ENCODE measurements around the gene CARD9.

Gene CARD9

DNA sequence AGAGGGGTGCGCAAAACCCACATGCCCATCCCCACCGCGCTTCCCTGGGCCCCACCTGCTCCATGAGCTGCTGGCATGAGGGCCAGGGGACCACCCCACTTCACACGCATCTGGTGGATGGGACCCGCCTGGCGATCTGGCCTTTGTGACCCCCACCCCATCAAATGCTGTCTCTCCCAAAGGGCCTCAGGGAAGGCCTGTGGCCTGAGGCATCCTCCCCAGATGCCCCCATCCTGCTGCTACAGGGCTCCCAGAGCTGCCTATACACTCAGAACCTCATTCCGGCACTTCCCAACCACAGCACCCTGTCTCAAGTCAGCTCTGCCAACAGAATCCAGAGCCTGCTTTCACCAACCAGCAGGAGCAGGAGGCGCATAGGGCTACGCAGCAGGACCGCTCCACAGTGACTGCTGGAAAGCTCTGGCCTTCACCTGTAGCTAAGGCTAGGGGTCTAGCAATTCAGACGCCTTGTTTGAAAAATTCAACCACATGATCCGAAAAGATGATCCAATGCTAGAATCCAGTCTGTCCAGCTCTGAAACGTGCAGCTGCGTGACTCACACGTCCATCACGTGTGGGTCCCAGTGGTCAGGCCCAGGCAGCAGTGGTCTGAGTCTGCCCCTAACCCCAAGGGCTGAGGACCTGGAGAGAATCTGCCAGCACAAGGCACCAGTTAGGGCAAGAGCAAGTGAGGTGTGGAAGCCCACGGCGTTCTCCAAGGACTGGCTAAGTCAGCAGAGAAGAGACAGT is 27.9 kb upstream of the CARD9 start:
- no peak for DNase-seq (ENCODE audit: low read depth in 2 of 2)

DNA sequence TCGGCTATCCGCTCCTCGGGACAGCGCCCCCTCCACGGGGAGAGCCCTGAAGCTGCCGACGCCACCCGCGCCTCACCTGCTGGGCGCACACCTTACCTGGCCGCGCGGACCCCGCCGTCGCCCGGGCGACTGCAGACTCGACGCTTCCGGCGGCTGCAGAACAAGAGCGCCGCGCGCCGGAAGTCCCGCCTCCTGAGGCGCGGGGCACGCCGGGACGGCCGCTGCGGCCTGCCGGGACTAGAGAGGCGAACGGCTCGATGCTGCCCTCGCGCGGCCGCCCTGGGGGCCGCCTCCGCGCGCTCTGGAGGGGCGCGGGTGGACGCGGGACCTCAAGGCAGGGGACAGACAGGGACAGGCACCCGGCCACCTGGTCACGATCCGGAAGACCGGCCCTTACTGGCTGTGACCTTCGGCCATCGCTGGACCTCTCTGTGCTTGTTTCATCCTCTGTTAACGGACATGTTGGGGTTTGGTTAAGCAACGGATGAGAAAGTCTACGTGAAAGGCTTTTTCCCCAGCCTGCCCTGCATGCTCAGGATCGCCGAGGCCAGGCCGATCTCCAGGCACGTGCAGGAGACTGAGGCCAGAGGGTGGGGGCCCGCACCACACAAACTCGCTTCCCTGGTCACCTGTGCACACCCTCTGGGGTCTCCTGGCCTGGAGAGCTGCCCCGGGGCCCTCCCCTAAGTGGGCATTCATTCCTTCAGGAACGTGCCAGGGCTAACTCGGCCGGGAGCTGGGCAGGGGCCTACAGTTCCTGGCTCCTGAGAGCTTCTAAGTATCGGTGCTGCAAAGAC is 26.8 kb upstream of the CARD9 start, which contains the start of gene SNAPC4:
Gene SNAPC4, minus strand, starts transcription at position 133 of the 797 bp plus-strand sequence. CDS start 1,742 bp downstream, outside the sequence.
- peak; percentile 70 to 81 for DNase-seq (ENCODE audit: low read depth in 2 of 2)

DNA sequence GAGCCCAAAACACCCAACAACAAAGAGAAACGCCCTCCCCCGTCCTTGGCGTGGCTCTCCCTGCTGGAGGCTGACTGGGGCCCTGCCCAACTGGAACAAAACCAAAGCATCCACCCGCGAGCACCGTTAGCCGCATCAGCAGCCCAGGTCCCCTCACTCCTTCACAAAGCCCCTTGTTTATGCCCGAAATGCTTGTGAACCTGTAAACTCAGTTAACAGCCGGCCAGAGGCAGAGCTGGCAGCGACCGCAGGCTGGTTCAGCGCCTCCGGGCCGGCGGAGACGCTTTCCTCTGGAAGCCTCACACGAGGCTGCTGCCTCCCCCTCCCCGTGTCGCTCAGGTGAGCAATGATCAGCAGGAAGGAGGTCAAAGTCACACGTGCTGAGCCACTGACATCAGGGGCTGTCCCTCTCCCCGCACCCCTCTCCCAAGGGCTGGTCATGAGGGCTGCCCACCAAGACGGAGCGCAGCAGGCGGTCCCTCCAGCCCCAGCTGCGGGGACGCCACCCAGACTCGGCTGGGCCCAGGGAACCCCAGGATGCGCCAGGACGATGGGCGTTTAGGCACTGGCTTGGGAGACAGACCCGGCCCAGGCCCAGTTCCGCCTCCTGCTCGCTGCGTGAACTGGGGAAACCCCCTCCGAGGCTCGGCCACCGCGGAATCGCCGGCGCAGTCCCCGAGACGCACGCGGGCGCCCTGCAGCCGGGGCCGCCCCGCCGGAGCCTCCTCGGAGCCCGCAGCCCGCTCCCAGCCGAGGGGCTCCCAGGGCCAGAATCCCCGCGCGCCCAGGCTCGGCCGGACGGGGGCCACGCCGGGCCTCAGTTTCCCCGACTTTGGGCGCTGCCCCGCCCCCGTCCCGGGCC is 25.9 kb upstream of the CARD9 start:
- peak in 1 of 2 experiments; percentile 46 for DNase-seq (ENCODE audit: low read depth in 2 of 2)

DNA sequence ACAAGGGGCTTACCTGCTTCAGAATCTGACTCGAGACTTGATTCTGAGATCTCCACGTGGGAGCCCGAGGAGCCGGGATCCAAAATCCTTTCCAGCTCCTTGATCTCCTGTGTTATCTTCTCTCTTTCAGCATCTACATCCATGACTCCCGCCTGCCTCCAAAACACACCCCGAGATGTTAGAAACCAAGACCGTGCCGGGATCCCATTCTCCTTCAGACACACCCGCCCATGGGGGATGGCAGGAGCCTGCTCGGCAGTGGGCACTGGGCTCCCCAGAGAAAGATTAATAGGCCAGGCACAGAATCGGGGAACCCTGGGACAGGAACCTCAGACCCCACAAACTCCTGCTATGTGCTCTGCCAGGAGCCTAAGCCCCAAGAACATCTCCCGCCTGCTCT is 24.8 kb upstream of the CARD9 start:
- no peak for DNase-seq (ENCODE audit: low read depth in 2 of 2)

DNA sequence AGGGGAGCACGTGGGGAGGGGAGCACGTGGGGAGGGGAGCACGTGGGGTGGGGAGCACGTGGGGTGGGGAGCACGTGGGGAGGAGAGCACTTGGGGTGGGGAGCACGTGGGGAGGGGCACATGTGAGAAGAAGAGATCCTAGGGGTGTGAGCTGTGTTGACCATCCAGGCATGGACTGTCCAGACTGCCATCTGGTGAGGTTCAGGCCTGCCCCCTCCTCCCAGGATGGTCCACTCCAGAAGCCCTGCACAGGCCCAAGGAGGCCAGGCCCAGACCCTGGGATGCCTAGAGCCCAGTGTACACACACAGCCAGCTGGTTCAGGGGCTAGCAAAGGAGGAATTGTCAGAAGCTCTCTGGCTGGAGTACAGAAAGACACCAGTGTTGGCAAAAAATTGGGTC is 24.2 kb upstream of the CARD9 start:
- DNase-seq (ENCODE audit: low read depth in 2 of 2), result no peak

DNA sequence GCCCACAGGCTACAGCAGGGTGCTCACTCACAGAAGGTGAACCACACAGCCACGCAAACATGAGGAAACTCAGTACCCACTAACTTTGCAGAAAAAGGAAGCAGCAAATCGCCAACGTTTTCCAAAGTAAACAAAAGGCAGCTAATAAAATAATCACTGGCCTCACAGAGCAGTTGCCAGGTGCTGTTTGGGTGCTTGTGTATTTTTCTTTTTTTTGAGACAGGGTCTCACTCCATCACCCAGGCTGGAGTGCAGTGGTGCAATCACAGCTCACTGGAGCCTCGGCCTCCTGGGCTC is 22.7 kb upstream of the CARD9 start:
- DNase-seq (ENCODE audit: low read depth in 2 of 2), result no peak

DNA sequence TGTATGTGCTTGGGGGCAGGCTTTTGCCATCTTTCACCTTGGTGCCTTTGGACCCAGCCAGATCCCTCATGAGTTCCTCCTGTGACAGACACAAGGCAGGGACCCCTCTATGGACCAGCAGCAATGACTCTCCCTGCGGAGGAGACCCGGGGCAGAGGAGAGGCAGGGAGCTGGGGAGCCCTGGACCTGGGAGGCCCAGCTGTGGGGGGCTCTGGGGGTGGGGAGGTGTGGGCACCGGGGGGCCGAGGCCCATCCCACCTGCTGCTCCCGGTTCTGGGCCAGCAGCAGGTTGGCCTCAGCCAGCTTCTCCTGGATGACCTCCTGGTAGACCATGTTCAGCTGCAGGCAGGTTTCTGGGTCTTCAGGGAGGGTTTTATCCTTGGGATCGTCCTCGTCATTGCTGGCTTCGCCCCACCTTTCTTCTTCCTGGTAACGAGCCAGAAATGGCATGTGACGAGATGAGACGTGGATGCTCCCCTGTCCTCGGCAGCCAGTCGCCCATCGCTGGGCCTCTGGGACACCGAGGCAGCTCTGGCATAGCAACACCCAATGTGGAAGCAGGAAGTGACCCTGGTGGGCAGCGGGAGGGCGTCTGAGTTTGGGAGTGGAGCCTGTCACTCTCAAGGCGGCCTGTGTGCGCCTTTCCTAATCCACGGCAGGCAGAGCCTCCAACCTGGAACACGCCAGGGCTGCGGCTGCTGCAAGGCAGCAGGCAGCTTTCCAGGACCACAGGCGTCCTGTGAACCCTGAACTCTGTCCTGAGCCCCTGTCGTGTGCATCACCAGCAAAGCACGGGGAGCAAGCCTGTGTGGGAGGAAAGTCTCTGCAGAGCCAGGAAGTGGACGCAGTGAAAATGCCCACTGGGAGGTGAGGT is 22.1 kb upstream of the CARD9 start:
- no peak for DNase-seq (ENCODE audit: low read depth in 2 of 2)

DNA sequence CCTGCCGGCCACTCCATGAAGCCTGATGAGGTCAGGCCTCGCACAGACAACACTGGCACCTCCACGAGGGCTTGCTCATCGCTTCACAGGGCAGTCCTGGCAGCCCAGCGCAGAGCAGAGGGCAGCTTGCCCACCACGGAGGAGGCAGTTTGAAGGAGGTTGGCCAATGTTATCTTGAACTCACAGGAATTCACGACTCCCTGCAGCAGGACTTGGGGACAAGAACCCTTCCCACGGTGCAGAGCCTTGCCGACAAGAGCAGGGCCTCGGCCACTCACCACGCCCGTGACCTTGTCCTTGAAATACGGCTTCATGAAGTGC is 21.5 kb upstream of the CARD9 start:
- no peak for DNase-seq (ENCODE audit: low read depth in 2 of 2)

DNA sequence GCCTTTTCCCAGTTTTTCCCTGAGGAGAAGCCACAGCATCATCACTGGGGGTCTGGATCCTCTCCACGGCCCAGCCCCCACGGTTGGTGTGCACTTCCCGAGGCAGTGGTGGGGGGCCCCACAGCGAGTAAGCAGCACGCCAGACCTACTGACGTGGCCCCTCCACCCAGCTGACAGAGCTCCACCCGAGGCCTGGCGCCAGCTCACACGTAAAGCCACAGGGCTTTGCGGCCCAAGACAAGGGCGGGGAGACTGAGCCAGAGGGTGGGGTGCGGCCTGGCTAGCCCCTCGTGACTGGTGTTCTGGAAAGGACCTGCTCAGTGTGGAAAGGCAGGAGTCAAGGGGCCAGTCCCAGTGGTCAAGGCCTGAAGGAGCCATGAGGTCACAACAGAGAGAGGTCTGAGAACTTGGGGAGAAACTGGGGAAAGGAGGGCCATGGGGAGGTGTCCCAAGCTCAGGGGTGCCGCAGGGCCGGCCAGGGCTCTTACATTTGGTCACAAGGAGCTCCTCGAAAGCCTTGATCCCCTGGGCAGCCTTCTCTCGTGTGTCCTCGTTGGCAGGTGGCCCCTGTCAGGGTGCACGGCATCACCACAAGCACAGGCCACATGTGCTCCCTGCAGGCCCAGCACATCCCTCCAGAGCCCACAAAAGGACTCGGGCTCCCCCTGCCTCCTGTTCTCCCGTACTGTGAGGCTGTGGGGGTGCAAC is 21.0 kb upstream of the CARD9 start:
- no peak for DNase-seq (ENCODE audit: low read depth in 2 of 2)

DNA sequence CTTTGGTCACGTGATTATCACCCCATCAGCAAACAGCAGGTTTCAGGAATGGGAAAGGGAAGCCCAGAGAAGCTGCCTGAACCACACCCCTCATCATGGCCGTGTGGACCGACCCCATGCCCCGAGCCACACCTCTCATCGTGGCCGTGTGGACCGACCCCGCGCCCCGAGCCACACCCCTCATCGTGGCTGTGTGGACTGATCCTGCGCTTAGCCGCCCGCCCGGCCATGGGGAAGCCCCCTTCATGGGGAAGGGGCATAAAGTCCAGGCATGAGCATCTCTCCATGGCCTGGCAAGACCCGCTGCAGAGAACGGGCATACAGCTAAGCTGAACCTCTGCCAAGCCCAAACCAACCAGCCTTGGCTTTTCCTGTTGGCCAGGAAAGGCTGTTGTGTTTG is 20.1 kb upstream of the CARD9 start:
- no peak for DNase-seq (ENCODE audit: low read depth in 2 of 2)

DNA sequence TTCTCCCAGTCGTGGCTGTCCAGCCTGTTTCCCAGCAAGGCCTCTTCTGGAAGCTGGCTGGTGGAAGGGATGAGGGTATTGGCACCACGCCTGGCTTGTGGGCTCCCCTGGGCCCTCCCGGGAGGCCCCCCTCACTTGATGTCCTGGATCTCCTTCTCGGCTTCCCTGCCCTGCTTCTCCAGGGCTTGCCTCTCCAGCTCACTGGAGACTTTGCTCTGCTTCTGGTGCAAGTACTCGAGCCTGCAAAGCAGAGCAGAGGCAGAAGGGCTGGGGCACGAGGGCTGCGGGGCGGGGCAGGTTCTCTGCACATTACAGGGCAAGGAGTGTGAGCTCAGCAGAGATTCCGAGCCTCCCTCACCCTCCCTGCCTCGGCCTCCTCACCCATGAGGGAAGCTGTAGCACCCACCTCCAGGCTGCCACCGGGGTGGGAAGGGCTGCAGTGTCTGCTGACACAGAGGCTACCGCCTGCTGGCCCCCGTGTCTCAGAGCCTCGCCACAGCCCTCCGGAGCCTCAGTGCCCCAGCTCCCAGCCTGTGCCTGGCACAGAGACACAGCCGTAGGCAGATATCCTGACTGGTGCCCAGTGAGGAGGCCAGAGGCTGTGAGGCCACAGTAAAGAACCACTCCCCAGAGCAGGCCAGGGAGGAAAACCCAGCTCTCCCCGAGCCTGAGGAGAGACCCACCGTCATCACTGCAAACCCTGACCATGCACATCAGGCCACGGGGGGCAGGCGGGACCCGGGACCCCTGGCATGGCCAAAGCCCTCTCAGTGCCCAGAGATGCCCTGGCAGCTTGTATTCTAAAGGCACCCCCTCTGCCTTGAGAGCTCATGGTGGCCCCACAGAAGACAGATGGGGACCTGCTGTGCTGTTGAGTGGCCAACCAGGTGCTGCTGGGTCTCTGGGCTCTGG is 19.3 kb upstream of the CARD9 start:
- no peak for DNase-seq (ENCODE audit: low read depth in 2 of 2)

DNA sequence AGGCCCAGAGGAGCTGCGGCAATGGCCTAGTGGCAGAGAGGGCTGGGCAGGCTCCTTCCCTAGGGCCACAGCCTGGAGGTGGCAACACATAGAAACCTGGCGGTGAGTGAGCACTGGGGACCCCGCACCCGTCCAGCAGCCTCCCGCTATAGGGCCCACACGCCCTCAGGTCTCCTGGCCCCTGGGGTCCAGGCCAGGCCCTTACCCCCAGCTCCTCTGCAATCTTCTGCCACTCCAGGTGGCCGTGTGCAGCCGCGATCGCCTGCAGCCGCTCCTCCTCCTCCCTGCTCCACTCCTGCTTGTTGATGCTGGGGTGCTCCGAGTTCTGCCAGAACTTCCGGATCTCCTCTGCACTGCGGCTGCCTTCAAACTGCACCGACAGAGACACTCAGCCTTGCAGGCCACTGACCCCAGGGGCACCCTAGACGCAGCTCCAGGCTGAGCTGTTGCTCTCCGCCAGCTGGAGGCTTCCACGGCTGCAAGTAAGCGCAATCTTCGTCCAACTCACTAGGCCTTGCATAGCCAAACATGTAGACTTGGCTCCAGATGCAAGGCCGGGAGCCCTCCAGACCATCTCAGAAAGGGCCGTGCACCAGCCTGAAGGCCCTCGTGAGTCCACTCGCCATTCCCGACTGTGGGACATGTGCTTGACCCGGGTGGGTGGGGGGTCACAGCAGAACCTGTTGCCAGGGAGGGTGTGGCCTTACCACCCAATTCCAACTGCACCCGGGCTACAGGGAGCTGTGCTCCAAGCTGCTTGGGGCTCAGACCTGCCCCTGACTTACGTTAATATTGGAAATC is 18.5 kb upstream of the CARD9 start:
- DNase-seq (ENCODE audit: low read depth in 2 of 2), result no peak

DNA sequence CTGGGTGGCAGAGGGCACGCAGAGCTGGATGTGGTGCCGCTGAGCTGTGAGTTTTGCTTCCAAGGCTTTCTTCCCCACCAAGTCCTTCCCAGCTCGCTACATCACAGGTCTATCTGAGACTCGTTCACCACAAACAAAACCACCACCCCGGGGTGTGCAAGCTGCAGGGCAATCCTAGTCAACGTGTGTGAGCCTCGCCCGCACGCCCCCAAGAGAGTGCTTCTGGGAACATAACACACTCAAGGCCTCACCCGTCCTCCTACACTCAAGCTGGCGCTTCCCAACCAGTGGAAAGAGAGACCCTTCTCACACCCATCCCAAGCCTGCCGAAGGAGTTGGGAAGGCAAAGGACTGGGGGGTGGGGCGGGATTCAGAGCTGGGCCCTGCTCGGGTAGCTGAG is 15.9 kb upstream of the CARD9 start:
- DNase-seq (ENCODE audit: low read depth in 2 of 2), result no peak

DNA sequence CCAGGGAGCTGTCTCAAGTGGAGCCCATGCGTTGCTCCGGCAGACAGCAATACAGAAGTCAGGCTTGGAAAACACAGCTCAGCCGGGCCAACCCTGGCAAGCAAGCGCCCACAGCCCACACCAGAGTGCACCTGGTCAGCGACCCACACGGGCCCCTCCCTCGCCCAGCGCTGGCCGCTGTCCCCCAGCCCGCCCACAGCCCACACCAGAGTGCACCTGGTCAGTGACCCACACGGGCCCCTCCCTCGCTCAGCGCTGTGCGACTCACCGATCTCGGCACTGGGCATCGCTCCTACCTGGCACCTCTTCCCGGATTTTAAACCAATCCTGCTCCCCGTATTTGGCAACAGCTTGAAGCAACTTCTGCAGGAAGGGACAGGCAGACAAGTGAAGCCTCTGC is 13.7 kb upstream of the CARD9 start:
- DNase-seq (ENCODE audit: low read depth in 2 of 2), result no peak

DNA sequence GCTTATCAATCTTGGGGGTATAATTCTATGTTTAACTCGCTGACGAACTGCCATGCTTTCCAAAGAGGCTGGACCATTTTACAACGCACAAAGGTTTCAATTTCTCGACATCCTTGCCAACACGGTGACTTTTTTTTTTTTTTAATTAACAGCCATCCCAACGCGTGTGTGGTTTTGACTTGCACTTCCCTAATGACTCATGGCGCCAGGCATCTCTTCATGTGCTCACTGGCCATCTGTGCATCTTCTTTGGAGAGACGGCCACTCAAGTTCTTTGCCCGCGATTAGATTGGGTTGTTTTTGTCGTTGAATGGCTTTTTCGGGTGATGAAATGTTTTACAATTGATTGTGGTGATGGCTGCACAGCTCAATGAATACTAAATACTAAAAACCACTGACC is 12.5 kb upstream of the CARD9 start:
- no peak for DNase-seq (ENCODE audit: low read depth in 2 of 2)

DNA sequence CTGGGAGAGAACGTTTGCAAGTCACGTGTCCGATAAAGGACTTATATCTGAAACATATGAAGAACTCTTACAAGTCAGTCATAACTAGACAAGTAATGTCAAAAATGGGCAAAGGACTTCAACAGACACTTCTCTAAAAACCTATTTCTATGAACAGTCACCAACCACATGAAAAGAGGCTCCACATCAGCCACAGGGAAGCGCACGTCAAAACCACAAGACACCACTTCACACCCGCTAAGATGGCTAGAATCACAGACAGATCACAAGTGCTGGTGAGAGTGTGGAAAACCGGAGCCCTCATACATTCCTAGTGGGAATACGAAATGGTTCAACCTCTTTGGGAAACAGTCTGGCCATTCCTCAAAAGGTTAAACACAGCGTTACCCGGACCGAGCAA is 11.5 kb upstream of the CARD9 start:
- DNase-seq (ENCODE audit: low read depth in 2 of 2), result no peak

DNA sequence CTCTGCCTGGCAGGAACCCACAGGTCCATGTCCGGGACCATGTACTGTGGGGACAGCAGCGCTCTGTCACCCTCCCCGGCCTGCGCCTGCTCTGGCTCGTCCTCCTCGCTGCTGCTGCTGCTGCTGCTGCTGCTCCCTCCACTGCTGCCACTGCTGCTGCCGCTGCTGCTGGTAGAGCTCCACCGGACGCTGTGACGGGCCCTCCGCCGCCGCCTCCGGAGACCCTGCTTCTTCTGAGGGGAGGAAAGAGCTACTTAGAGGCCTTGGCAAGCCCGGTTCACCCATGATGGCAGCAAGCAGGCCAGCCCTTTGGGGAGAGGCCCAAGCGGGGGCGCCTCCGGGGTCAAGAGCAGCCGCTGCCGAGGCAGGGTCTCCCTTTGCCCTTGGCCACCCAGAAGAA is 10.0 kb upstream of the CARD9 start:
- no peak for DNase-seq (ENCODE audit: low read depth in 2 of 2)

DNA sequence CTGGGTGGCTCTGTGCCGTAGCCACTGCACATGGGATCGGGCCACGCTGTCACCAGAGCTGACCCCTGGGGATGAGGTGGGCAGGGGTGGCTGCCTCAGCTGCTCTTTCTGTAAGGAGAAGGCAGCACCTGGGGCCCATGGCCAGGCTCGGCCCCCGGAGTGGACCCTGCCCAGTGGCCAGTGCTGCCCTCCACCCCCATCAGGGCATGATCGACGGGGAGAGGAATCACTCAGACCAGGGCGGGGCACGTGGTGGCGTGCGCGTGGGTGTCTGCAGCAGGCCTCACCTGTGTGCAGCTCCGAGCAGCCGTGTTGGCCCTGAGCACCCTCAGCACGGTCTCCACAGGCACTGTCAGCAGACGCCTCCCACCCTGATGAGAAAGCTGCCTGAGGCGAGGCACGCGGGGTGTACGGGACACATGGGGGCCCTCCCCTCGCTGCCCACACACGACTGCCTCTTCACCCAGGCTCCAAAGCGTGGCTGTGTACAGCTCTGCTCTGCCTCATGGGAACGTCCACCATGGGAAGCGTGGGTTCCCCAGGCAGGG is 8.6 kb upstream of the CARD9 start:
- DNase-seq (ENCODE audit: low read depth in 2 of 2), result no peak

DNA sequence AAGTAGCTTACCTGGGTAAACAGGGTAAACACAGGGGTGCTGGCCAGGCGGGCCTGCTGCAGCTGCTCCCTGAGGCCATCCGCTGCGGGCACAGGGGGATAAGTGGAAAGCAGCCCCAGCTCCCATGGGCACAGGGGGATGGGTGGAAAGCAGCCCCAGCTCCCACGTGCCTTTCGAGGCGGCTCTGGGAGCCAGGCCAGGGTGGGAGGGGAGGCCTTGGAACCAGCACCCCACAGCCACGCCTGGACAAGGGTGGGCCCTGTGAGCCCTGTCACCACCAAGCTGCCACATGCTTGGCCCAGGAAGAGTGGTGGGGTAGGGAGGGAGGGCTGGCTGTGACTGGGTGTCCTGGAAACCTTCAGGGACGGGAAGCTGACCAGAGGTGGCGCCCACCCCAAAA is 7.8 kb upstream of the CARD9 start:
- no peak for DNase-seq (ENCODE audit: low read depth in 2 of 2)
